H1 (cell line): ENCODE results near the gene ARMC12. TPM values are rescaled to one million over a fixed set of nuclear protein-coding genes. Genes with fewer than 3 reads are reported as not detected.
A peak's percentile ranks its signal among the peaks of the same experiment; 100 is the strongest.

Source experiments
- CTCF ChIA-PET: fragments of 300-600 bp; sonication (Branson Sonifier 250); formaldehyde crosslinking; loops from one replicate; lab custom pipeline; 2021; ENCODE audit not compliant: partially characterized antibody; lab: Charles Lee
- POLR2A ChIA-PET: fragments of 300-600 bp; sonication (Branson Sonifier 250); formaldehyde crosslinking; loops from one replicate; lab custom pipeline; 2021; ENCODE audit warnings: inconsistent platforms; ENCODE audit not compliant: partially characterized antibody; lab: Charles Lee
- DNase-seq, 2 experiments: peaks; one replicate each; pipeline versions ENCODE4 v3.0.0 to v3.0.0-alpha.2; 2010 to 2022; ENCODE audit warnings: low spot score in 2 of 2, low read depth in 1 of 2, mixed read lengths in 1 of 2
- FAIRE-seq: peaks from 2 replicates; lab custom pipeline; 2011; peaks lifted over from hg19 to GRCh38; lab: Jason Lieb, UNC
- H2AFZ ChIP-seq: 2 replicates; pipeline ENCODE4 v1.8.1; 2012; ENCODE audit warnings: low read length, inconsistent platforms
- H2AK5ac ChIP-seq: 2 replicates; pipeline ENCODE4 v1.6.1; 2013; ENCODE audit warnings: low read depth, low read length
- H2BK120ac ChIP-seq: replicated peaks from 2 replicates; pipeline ENCODE3; 2013; ENCODE audit warnings: low read depth, low read length, inconsistent platforms
- H2BK12ac ChIP-seq: 2 replicates; pipeline ENCODE4 v1.6.1; 2013; ENCODE audit warnings: low read depth, low read length
- H2BK15ac ChIP-seq: 2 replicates; pipeline ENCODE4 v1.6.1; 2013; ENCODE audit warnings: low read length
- H2BK20ac ChIP-seq: 2 replicates; pipeline ENCODE4 v1.6.1; 2013; ENCODE audit warnings: low read length
- H2BK5ac ChIP-seq: 2 replicates; pipeline ENCODE4 v1.6.1; 2013; ENCODE audit warnings: low read depth, low read length
- H3K14ac ChIP-seq: 2 replicates; pipeline ENCODE4 v1.6.1; 2013; ENCODE audit warnings: inconsistent platforms; ENCODE audit not compliant: insufficient read length
- H3K18ac ChIP-seq: 2 replicates; pipeline ENCODE4 v1.6.1; 2013; ENCODE audit warnings: low read length; ENCODE audit errors: extremely low read depth
- H3K23ac ChIP-seq: 2 replicates; pipeline ENCODE4 v1.6.1; 2013; ENCODE audit warnings: inconsistent platforms; ENCODE audit not compliant: insufficient read length
- H3K23me2 ChIP-seq: 2 replicates; pipeline ENCODE4 v1.6.1; 2013; ENCODE audit warnings: low read depth, low read length
- H3K27ac ChIP-seq: 2 replicates; pipeline ENCODE4 v1.6.1; 2011; ENCODE audit warnings: low read depth, low read length, inconsistent platforms
- H3K27me3 ChIP-seq, 4 experiments: replicated peaks in 1 of 4; 1 replicate in 1 of 4; 2 replicates in 3 of 4; pipeline versions ENCODE4 v1.6.1 to v1.8.1; 2011 to 2013; ENCODE audit warnings: low read length in 3 of 4, mild to moderate bottlenecking in 3 of 4, inconsistent platforms in 2 of 4, mixed read lengths in 2 of 4, moderate library complexity in 1 of 4; ENCODE audit not compliant: control insufficient read depth in 3 of 4, insufficient read depth in 3 of 4; ENCODE audit errors: extremely low read depth in 1 of 4
- H3K36me3 ChIP-seq, 4 experiments: 2 replicates each; pipeline versions ENCODE4 v1.6.1 to v1.8.1; 2011 to 2013; ENCODE audit warnings: mild to moderate bottlenecking in 4 of 4, low read length in 3 of 4, moderate library complexity in 2 of 4, control low read depth in 1 of 4, inconsistent platforms in 1 of 4; ENCODE audit not compliant: insufficient read depth in 4 of 4, control insufficient read depth in 2 of 4
- H3K4ac ChIP-seq: replicated peaks from 2 replicates; pipeline ENCODE3; 2013; ENCODE audit warnings: low read length, low read depth, mixed read lengths, inconsistent platforms; ENCODE audit not compliant: insufficient read length
- H3K4me1 ChIP-seq, 4 experiments: replicated peaks in 1 of 4; 1 replicate in 1 of 4; 2 replicates in 3 of 4; pipeline versions ENCODE4 v1.6.1 to v1.8.1; 2011 to 2013; ENCODE audit warnings: low read length in 3 of 4, inconsistent platforms in 2 of 4, mixed read lengths in 1 of 4; ENCODE audit not compliant: insufficient read depth in 4 of 4, control insufficient read depth in 3 of 4
- H3K4me2 ChIP-seq, 2 experiments: 2 replicates each; pipeline versions ENCODE4 v1.6.1 to v1.8.1; 2011 to 2013; ENCODE audit warnings: low read depth in 2 of 2, low read length in 2 of 2, control low read depth in 1 of 2, inconsistent platforms in 1 of 2, mild to moderate bottlenecking in 1 of 2; ENCODE audit not compliant: insufficient read depth in 1 of 2
- H3K4me3 ChIP-seq, 4 experiments: fragments of 200-600, 300-600 bp in 1 of 4; sonication (generic), shearing (Covaris generic), sonication (Bioruptor Twin) in 1 of 4; 2 replicates each; pipeline versions ENCODE4 v1.5.1 to v1.8.1; 2011 to 2016; ENCODE audit warnings: low read length in 4 of 4, low read depth in 3 of 4, control low read depth in 2 of 4, inconsistent platforms in 2 of 4, mild to moderate bottlenecking in 2 of 4, mixed read lengths in 1 of 4, moderate library complexity in 1 of 4; ENCODE audit not compliant: insufficient read depth in 2 of 4; ENCODE audit errors: extremely low read depth in 1 of 4
- H3K56ac ChIP-seq: replicated peaks from 2 replicates; pipeline ENCODE3; 2013; ENCODE audit warnings: low read depth, mild to moderate bottlenecking, mixed read lengths, low read length, inconsistent platforms; ENCODE audit not compliant: insufficient read length
- H3K79me1 ChIP-seq: 2 replicates; pipeline ENCODE4 v1.6.1; 2013; ENCODE audit warnings: low read depth, low read length, control low read depth
- H3K79me2 ChIP-seq, 2 experiments: 2 replicates each; pipeline versions ENCODE4 v1.6.1 to v1.8.1; 2012 to 2013; ENCODE audit warnings: low read length in 2 of 2, mild to moderate bottlenecking in 2 of 2, inconsistent platforms in 1 of 2; ENCODE audit not compliant: insufficient read depth in 2 of 2, control insufficient read depth in 1 of 2
- H3K9ac ChIP-seq, 4 experiments: replicated peaks in 1 of 4; 1 replicate in 1 of 4; 2 replicates in 3 of 4; pipeline versions ENCODE4 v1.6.1 to v1.8.1; 2011 to 2013; ENCODE audit warnings: low read depth in 3 of 4, low read length in 3 of 4, control low read depth in 2 of 4, mild to moderate bottlenecking in 2 of 4, moderate library complexity in 2 of 4, inconsistent platforms in 1 of 4; ENCODE audit errors: extremely low read depth in 1 of 4
- H3K9me3 ChIP-seq, 2 experiments: 2 replicates each; pipeline versions ENCODE4 v1.6.1 to v1.8.1; 2012 to 2013; ENCODE audit warnings: mild to moderate bottlenecking in 2 of 2, moderate library complexity in 2 of 2, control low read depth in 1 of 2, inconsistent platforms in 1 of 2, low read depth in 1 of 2, low read length in 1 of 2, mixed read lengths in 1 of 2; ENCODE audit not compliant: insufficient read depth in 2 of 2
- H4K20me1 ChIP-seq, 2 experiments: replicated peaks in 1 of 2; 2 replicates each; pipeline versions ENCODE3 to v1.8.1; 2011 to 2013; ENCODE audit warnings: inconsistent platforms in 2 of 2, low read length in 2 of 2, mild to moderate bottlenecking in 1 of 2; ENCODE audit not compliant: insufficient read depth in 2 of 2, control insufficient read depth in 1 of 2
- H4K5ac ChIP-seq: 2 replicates; pipeline ENCODE4 v1.6.1; 2013; ENCODE audit warnings: low read length, low read depth, mixed read lengths, inconsistent platforms; ENCODE audit not compliant: insufficient read length
- H4K8ac ChIP-seq: 2 replicates; pipeline ENCODE4 v1.8.0; 2013; ENCODE audit warnings: mild to moderate bottlenecking, moderate library complexity, low read length, inconsistent platforms; ENCODE audit not compliant: insufficient read depth; ENCODE audit errors: extremely low read depth
- H4K91ac ChIP-seq: replicated peaks from 2 replicates; pipeline ENCODE3; 2013; ENCODE audit warnings: low read length, mixed read lengths, inconsistent platforms; ENCODE audit not compliant: insufficient read length
- ATF3 ChIP-seq: IDR thresholded peaks from 2 replicates; pipeline ENCODE4 v1.6.1; 2011; ENCODE audit warnings: low read depth, mild to moderate bottlenecking, low read length; ENCODE audit not compliant: insufficient read depth
- BACH1 ChIP-seq: IDR thresholded peaks from 2 replicates; pipeline ENCODE4 v1.6.1; 2012; ENCODE audit warnings: low read length, improper control_type of control experiment
- CTBP2 ChIP-seq: IDR thresholded peaks from 2 replicates; pipeline ENCODE4 v1.7.0; 2011; ENCODE audit warnings: borderline replicate concordance, mild to moderate bottlenecking, moderate library complexity, mixed read lengths, low read length; ENCODE audit not compliant: insufficient read depth, insufficient read length
- E2F6 ChIP-seq: IDR thresholded peaks from 2 replicates; pipeline ENCODE4 v1.6.1; 2012; ENCODE audit warnings: inconsistent platforms
- GTF2F1 ChIP-seq: IDR thresholded peaks from 2 replicates; pipeline ENCODE4 v1.6.1; 2012; ENCODE audit warnings: low read depth, low read length, improper control_type of control experiment, borderline replicate concordance
- HDAC2 ChIP-seq, 2 experiments: fragments of 300-600 bp in 1 of 2; sonication (generic) in 1 of 2; IDR thresholded peaks; 2 replicates each; pipeline ENCODE4 v1.6.1; 2011 to 2012; ENCODE audit warnings: low read depth in 2 of 2, low read length in 2 of 2, mild to moderate bottlenecking in 2 of 2, moderate library complexity in 2 of 2, borderline replicate concordance in 1 of 2, inconsistent platforms in 1 of 2
- JUN ChIP-seq: IDR thresholded peaks from 2 replicates; pipeline ENCODE4 v1.6.1; 2011; ENCODE audit warnings: low read depth, mild to moderate bottlenecking, improper control_type of control experiment, low read length
- RAD21 ChIP-seq, 2 experiments: IDR thresholded peaks in 1 of 2; conservative IDR thresholded peaks in 1 of 2; 2 replicates each; pipeline ENCODE4 v1.6.1; 2011; ENCODE audit warnings: low read depth in 2 of 2, low read length in 2 of 2, improper control_type of control experiment in 1 of 2, inconsistent platforms in 1 of 2, mild to moderate bottlenecking in 1 of 2, moderate library complexity in 1 of 2
- RXRA ChIP-seq: IDR thresholded peaks from 2 replicates; pipeline ENCODE4 v1.6.1; 2011; ENCODE audit warnings: low read depth, mild to moderate bottlenecking, low read length, moderate library complexity; ENCODE audit not compliant: insufficient read depth
- SIN3A ChIP-seq, 2 experiments: IDR thresholded peaks in 1 of 2; conservative IDR thresholded peaks in 1 of 2; 2 replicates each; pipeline ENCODE4 v1.6.1; 2011 to 2012; ENCODE audit warnings: low read length in 2 of 2, improper control_type of control experiment in 1 of 2, low read depth in 1 of 2, mild to moderate bottlenecking in 1 of 2
- TAF7 ChIP-seq: optimal IDR thresholded peaks from 2 replicates; pipeline ENCODE3; 2011; ENCODE audit warnings: low read depth, mild to moderate bottlenecking, inconsistent platforms, low read length, moderate library complexity, borderline replicate concordance
- WGBS, 2 experiments: shearing (Covaris generic) in 1 of 2; methylation state at CpG; one replicate each; pipeline versions ENCODE4 v1.1.6 to v1.1.7; 2013 to 2015; ENCODE audit warnings: low lambda C conversion rate in 2 of 2, mixed read lengths in 2 of 2, inconsistent platforms in 1 of 2, low coverage in 1 of 2, missing lambda C conversion rate in 1 of 2; ENCODE audit not compliant: insufficient replicate concordance in 2 of 2, insufficient coverage in 1 of 2, insufficient read length in 1 of 2; ENCODE audit errors: extremely low coverage in 1 of 2, missing lambda C conversion rate in 1 of 2; 5-methylcytosine and 5-hydroxymethylcytosine counted together
- polyA plus RNA-seq, 7 experiments: library from polyadenylated mRNA; depleted of rRNA in 3 of 7; stranded (reverse) in 5 of 7; unstranded in 2 of 7; fragments of >200 nt in 5 of 7; fragments of 200-250 nt in 2 of 7; gene quantifications; 1 replicate in 5 of 7; 2 replicates in 1 of 7; 4 replicates in 1 of 7; pipeline versions ENCODE4 v1.2.1 to v1.2.3, GENCODE V29; 2011 to 2013; ENCODE audit warnings: missing spikeins in 2 of 7, mixed read lengths in 2 of 7
- total RNA-seq: library from RNA; stranded (reverse); fragmentation: NEBNext Ultra II Directional; extraction: Animal tissue kit (Norgen Biotek cat#: 25700); gene quantifications from 2 replicates; pipeline ENCODE4 v1.2.1, GENCODE V29; 2021

Gene ARMC12
- total and polyA plus RNA-seq, 2 of the 8 experiments (the other 6 are each of a cell fraction or from before 2014, with no cell fraction given): 0.86 to 3.7 TPM

GRCh38 chr6:35778437-35778836 lies 41.6 kb downstream of the ARMC12 start:
- H3K18ac ChIP-seq: no peak overlapping the region
- 85% methylated on average over 2 of the region's 2 CpGs; no CpG with 5 or more reads in 1 of the 2 experiments for WGBS, 2 experiments
- peak overlapping the region; percentile 34; the same call in 1 of the 2 replicates for H2BK20ac ChIP-seq
- peaks cover 5% of the 10 kb centered on the region for H3K23me2 ChIP-seq
- H2AFZ ChIP-seq: no peak overlapping the region
- H3K9ac ChIP-seq: no peak overlapping the region
- no peak overlapping the region for H2BK120ac ChIP-seq
- peaks cover 0 to 8% (median 3%) of the 10 kb centered on the region in 4 experiments; a peak in 4 of 7 replicates for H3K27me3 ChIP-seq
- no peak overlapping the region for H3K4ac ChIP-seq
- no peak overlapping the region for H3K14ac ChIP-seq
- POLR2A ChIA-PET: interaction anchor here (3.0 kb wide), 1 partner anchor 14 kb away, joined by 21 read pairs; no protein-coding TSS in a partner anchor
- H3K79me2 ChIP-seq: no peaks in the 10 kb centered on the region
- H4K20me1 ChIP-seq: no peaks in the 10 kb centered on the region
- H2BK15ac ChIP-seq: no peak overlapping the region
- H3K4me1 ChIP-seq: peaks cover 0 to 5% (median under 1%) of the 10 kb centered on the region in 4 experiments; a peak in 1 of 7 replicates
- CTCF ChIA-PET: interaction anchor here (1.0 kb wide), 1 partner anchor 24 kb away, joined by 3 read pairs; no protein-coding TSS in a partner anchor
- H3K9me3 ChIP-seq: no peaks in the 10 kb centered on the region
- no peak overlapping the region for H3K27ac ChIP-seq
- H4K5ac ChIP-seq: no peak overlapping the region
- DNase-seq (no peak), FAIRE-seq (no peak)
- H2BK12ac ChIP-seq: 0 out of 2 replicates have a peak overlapping the region, but pooled peaks have one; percentile 33
- H3K4me3 ChIP-seq: no peak overlapping the region
- no peak overlapping the region for H4K8ac ChIP-seq
- peak overlapping the region; percentile 93 for H2AK5ac ChIP-seq
- H2BK5ac ChIP-seq: no peak overlapping the region
- no peak overlapping the region for H4K91ac ChIP-seq
- H3K79me1 ChIP-seq: no peaks in the 10 kb centered on the region
- no peak overlapping the region for H3K4me2 ChIP-seq
- H3K56ac ChIP-seq: no peak overlapping the region
- H3K23ac ChIP-seq: no peak overlapping the region
- H3K36me3 ChIP-seq: no peaks in the 10 kb centered on the region
- TF ChIP-seq CTBP2 (no peak), E2F6 (no peak), GTF2F1 (no peak), TAF7 (no peak), RAD21 (IDR thresholded peaks at IDR 0.05 in 1 of 2, conservative IDR thresholded peaks at IDR 0.05 in 1 of 2; ENCODE audit: low read depth in 2 of 2, low read length in 2 of 2) (no peak), RXRA (no peak), SIN3A (conservative IDR thresholded peaks at IDR 0.05 in 1 of 2, IDR thresholded peaks at IDR 0.05 in 1 of 2; ENCODE audit: low read depth in 1 of 2, low read length in 2 of 2) (no peak), ATF3 (no peak), HDAC2 (IDR thresholded peaks at IDR 0.05; ENCODE audit: borderline replicate concordance in 1 of 2, low read depth in 2 of 2, low read length in 2 of 2) (no peak), JUN (no peak), BACH1 (no peak)
